ENCODE results near the gene MRPL38.

- no peak for TF ChIP-seq CTCF (IDR thresholded peaks at IDR 0.05; ENCODE audit: insufficient read depth, low read length)
- no peak for TF ChIP-seq POLR2AphosphoS5 (IDR thresholded peaks at IDR 0.05; ENCODE audit: low read depth)
- no peak for TF ChIP-seq SPI1 (IDR thresholded peaks at IDR 0.05; ENCODE audit: borderline replicate concordance, low read depth)
- no peak for TF ChIP-seq GABPA (IDR thresholded peaks at IDR 0.05; ENCODE audit: low read depth)
These were observed 10.5 kb downstream of the MRPL38 start for GRCh38 chr17:75894049-75894733.
